ENCODE results near the gene CHPF2.

Gene CHPF2

DNA sequence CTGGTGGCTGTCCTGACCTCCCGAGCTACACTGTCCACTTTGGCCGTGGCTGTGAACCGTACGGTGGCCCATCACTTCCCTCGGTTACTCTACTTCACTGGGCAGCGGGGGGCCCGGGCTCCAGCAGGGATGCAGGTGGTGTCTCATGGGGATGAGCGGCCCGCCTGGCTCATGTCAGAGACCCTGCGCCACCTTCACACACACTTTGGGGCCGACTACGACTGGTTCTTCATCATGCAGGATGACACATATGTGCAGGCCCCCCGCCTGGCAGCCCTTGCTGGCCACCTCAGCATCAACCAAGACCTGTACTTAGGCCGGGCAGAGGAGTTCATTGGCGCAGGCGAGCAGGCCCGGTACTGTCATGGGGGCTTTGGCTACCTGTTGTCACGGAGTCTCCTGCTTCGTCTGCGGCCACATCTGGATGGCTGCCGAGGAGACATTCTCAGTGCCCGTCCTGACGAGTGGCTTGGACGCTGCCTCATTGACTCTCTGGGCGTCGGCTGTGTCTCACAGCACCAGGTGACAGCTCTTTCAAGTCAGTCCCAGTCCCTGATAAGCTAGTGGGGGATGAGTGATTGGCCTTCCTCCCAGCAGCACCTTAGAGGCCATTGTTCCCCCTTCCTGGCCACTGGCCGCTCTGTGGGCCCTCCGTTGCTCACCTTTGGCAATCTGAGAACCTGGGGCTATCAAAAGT, 3.0 kb downstream of the CHPF2 start:
- DNase-seq: no peak

DNA sequence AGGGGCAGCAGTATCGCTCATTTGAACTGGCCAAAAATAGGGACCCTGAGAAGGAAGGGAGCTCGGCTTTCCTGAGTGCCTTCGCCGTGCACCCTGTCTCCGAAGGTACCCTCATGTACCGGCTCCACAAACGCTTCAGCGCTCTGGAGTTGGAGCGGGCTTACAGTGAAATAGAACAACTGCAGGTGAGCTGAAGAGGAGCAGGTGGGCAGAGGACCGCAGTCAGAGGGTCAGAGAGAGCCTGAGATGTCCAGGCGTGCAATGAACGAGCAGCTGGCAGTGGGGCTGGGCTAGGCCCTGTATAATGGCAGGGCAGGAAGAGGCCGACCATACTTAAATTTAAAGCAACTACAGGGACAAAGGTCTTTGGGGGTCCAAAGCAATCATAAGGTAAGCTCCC, 4.1 kb downstream of the CHPF2 start:
- no peak for DNase-seq

DNA sequence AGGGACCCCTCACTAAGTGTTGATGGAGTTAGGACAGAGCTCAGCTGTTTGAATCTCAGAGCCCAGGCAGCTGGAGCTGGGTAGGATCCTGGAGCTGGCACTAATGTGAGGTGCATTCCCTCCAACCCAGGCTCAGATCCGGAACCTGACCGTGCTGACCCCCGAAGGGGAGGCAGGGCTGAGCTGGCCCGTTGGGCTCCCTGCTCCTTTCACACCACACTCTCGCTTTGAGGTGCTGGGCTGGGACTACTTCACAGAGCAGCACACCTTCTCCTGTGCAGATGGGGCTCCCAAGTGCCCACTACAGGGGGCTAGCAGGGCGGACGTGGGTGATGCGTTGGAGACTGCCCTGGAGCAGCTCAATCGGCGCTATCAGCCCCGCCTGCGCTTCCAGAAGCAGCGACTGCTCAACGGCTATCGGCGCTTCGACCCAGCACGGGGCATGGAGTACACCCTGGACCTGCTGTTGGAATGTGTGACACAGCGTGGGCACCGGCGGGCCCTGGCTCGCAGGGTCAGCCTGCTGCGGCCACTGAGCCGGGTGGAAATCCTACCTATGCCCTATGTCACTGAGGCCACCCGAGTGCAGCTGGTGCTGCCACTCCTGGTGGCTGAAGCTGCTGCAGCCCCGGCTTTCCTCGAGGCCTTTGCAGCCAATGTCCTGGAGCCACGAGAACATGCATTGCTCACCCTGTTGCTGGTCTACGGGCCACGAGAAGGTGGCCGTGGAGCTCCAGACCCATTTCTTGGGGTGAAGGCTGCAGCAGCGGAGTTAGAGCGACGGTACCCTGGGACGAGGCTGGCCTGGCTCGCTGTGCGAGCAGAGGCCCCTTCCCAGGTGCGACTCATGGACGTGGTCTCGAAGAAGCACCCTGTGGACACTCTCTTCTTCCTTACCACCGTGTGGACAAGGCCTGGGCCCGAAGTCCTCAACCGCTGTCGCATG, 5.2 kb downstream of the CHPF2 start:
- no peak for DNase-seq

DNA sequence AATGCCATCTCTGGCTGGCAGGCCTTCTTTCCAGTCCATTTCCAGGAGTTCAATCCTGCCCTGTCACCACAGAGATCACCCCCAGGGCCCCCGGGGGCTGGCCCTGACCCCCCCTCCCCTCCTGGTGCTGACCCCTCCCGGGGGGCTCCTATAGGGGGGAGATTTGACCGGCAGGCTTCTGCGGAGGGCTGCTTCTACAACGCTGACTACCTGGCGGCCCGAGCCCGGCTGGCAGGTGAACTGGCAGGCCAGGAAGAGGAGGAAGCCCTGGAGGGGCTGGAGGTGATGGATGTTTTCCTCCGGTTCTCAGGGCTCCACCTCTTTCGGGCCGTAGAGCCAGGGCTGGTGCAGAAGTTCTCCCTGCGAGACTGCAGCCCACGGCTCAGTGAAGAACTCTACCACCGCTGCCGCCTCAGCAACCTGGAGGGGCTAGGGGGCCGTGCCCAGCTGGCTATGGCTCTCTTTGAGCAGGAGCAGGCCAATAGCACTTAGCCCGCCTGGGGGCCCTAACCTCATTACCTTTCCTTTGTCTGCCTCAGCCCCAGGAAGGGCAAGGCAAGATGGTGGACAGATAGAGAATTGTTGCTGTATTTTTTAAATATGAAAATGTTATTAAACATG, 6.0 kb downstream of the CHPF2 start:
- no peak for DNase-seq

DNA sequence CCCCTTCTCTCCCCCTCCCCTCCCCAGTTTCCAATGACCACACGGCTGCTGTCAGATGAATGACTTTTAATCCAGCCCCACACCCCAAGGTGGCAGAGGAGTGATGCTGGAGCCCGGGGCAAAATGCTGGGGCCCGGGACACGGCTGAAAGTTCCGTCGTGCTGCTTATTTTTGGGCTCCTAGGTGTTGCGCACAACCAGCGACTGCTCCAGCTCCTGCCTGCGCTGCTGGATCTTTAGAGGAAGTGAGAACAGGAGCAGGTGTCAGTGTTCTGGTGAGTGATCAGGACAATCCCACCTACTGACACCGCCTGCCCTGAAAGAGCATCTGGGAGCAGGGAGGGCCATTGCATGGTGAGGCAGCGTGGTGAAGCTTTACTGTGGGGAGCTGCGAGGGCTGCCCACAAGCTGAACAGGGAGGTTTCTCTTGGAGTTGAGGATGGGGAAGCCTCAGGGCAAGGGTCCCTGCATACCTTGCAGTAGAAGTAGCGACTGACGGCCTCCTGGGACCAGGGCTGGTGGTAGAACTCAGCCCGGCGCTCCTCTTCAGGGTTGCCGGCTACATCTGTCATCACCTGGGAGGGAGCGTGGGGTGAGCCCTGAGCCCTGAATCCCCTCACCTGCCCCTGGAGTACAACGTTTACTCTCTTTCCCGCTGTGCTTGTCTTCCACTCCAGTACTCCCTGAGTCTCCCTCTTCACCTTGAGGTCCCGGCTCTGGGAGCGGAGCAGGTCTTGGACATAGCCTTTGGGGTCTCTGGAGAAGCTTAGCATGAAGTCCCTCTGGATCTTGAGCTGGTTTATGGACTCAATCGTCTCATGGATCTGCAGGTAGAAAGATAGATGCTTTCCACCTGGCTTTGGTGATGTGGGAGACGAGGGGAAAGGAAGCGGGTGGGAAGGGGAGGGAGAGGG, 6.9 kb downstream of the CHPF2 start:
- no peak for DNase-seq

DNA sequence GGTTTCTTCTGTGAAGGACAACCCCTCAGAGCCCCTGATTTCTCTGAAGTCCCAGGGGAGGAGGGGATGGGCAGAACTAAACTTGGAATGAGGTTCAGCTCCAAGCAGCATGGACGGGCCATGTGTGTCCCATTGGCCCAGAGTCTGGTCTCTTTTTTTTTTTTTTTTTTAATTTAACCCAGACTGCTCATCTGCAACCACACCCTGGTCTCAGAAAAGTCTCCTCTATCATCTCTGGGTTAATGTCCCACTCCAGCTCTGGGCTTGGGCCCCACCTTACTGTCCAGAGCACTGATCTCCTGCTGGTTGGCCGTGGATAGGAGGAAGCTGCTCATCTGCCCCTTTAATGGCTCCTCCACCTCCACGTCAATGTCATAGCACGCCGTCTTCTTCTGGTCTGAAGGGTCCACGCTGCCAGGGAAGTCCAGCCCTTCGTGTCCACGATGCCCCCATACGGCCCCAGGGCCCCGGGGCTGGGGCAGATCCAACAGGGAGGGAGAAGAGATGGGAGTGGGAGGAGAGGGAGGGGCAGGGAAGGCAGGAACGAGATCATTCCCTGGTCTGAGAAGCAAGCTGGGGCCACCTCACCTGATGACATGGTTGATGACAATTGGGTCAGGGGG, 7.7 kb downstream of the CHPF2 start:
- DNase-seq: no peak

DNA sequence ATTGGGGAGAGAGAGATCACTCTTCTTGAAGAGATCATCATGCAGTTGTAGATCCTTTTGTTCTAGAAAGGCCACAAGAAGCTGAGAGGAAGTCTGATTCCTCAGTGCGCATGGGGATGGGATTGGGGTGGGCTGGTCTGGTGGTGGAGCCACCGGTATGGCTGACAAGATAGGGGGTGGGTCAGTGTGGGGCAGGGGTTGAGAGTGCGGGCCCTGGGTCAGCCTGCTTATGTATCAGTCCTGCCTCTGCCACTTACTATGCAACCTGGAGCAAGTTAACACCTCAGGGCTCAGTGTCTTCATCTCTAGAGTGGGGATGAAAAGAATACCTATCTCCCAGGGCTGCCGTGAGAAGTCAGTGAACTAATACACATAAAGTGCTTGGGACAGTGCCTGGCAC, 8.3 kb downstream of the CHPF2 start:
- no peak for DNase-seq

DNA sequence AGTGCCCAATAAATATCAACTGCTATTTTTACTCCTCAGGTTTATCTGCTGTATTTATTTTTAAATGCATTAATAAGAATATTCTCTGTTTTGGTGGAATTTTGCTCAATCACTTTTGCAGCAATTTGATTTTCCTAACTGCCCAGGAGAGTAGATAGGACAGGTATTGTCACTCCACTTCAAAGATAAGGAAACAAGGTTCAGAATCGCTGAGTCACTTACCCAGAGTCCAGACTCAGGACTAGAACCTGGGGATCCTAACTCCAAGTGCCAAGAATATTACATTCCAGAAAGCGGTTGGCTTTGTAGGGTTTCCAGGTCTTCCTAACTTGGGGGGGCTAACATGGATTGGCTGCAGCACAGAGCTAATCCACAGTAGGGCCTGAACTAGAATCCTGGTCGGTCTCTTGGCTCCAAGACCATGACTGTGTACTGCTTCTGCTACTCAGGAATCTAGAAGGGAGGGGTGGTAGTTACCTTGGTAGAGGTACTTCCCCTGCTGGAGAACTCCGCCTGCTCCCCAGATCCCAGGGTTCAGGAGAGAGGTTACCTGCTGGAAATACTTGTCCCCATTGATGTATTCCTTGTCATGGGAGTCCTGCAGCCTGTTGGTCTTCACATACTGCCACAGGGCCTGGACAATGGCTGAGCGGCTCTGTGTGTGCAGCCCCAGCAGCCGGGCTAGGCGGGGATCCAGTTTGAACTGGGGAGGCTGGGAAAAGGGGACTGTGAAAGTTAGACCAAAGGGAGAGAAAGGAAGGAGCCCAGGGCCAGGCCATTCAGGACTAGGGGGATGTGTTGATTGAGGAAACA, 8.9 kb downstream of the CHPF2 start:
- DNase-seq: no peak

DNA sequence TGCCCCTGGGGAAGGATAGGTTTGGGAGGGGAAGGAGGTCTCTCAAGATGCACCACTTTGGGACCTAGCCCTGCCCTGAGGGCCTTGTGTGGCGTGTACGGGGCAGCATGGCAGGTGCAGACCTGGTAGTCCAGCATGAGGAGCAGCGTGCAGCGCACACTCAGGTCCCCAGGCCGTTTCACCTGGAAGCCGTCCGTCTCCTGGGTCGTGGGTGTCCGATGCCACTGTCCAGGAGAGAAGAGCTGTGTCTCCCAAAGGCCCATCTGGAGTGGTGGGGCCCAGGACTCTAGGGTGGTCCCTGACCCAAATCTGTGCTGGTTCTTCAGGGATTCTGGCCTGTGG, 9.4 kb downstream of the CHPF2 start:
- DNase-seq: no peak

DNA sequence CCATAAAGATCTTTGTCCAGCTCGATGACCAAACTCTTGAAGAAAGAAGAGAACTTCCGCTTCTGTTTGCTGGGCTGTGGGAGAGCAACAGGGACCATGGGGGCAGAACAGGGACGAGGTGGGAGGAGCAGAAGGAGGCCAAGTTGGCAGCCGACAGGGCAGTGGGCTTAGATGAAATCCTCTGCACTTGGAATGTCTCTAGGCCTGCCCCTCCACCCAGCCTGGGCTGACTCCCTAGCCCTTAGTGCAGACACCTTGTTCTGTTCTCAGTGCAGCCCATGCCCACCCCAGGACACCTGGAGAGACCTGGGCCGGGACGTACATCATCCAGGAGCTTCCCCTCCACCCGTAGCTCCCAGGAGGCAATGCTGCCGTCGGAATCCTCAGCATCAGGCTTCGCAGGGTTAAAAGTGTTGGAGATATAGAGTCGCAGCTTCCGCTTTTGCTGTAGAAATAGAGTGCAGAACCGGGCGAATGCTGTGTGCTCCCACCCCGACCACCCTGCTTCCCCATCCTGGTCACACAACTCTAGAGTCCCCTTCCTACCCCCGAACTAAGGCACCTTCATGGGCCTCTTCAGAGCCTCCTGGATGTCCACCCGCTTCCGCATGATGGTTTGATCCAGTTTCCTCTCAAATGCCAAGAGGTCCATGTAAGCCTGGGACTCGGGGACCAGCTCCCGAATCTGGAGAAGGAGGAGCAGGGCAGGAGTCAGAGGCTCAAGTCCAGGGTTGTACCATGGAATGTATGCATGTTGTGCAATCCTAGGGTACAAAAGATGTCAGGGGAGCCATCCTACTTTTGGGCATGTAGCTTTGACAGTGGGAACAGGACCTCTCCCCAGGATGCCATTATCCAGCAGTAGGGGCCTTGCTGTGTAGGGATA, 10.1 kb downstream of the CHPF2 start:
- DNase-seq: no peak

DNA sequence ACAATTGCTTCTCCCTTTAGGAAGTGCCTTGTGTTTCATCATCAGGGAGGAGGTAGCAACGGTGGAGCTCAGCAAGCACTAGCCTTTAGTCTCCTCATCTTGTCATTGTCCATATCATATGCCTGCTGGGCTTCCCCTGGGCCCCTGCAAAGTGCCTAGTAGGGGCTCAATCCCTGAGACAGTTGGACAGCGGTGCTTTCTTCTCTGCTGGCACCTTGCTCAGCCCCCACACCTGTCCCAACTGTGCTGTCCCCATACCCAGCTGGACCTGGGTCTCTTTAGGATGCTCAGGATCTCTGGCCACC, 10.7 kb downstream of the CHPF2 start:
- no peak for DNase-seq

DNA sequence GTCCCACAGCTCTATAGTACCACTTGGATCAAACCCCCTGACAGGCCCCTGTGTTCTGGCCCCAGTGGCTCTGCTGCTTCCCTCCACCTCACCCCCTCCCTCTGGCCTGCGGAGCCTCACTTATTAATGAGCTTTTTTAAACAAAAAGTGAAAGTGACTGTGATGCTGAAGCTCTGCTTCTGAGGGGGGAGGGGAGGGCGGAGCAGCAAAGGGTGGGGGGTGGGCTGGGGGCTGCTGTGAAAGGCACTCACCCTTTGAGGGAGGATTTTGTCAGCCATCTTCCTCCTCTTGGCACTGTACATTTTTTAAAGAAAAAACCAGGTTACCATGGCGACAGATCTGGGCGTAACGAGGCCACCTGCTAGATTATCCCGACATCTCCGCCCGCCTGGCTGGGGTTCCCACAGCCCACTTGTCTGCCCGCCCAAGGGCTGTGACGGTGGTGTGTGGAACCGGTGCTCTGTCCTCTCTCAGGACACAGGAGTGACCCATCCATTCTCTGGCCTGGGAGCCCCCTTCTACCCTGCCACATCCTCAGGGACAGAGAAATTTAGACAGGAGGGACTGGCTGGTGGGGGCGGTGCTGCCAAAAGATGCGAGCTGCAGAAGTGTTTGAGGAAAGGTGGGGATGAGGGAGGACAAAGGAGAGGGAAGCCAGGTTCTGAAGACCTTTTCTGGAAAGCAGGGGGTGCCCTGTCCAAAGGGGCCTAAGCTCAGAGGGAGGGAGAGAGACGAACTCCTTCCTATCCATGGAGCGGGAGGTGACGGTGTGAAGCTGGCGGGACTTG, 11.3 kb downstream of the CHPF2 start:
- no peak for DNase-seq

DNA sequence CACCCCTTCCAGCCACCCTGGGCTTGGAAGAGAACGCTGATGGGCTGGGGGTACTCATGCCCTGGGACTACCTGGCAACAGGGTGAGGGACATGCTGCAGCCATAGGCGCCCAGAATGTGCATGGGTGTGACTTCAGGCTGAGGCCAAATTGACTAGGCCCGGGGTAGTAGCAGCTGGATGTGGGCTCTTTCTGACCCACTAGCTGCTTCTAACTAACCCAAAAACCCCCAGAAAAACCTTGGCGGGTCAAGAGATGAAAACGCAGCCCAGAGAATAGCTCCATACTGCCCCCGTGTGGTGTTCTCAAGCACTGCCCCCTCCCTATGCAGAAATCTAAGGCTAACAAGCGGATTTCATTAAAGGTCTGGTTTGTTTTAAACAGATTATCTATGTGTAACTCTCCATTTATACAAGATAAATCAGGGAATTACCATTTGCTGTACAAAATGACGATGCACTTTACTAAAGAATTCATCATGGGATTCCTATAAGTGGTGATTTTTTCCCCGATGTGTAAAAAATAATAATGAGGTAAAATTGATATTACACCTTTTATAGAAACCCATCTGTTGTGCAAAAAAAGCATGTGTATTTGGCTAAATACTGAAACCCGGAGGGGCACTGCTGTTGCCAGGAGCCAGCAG, 12.0 kb downstream of the CHPF2 start:
- peak; percentile 19 to 23 for DNase-seq

DNA sequence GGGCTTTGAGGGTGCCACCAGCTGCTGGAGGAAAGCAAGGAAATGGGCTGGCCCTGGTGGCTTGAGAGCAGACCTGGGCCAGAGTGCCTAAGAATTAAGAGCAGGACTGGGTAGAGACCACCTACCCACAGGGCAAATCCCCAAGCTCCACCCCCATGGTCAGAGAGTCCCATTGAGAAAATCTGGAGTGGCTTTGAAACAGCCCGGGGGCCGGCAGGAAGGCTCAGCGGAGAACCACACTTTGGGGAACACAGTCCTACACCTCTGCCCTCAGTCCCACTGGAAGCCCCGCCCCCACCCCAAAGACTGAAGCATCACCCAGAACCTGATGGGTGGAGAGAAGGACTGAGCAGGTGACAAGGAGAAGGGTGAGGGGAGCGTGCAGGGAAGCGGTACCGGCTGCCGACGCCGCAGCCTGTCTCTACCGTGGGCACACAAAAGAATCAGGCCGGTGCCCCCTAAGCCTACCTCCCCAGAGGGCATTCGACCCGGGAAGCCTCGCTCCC, 12.6 kb downstream of the CHPF2 start:
- DNase-seq: no peak

DNA sequence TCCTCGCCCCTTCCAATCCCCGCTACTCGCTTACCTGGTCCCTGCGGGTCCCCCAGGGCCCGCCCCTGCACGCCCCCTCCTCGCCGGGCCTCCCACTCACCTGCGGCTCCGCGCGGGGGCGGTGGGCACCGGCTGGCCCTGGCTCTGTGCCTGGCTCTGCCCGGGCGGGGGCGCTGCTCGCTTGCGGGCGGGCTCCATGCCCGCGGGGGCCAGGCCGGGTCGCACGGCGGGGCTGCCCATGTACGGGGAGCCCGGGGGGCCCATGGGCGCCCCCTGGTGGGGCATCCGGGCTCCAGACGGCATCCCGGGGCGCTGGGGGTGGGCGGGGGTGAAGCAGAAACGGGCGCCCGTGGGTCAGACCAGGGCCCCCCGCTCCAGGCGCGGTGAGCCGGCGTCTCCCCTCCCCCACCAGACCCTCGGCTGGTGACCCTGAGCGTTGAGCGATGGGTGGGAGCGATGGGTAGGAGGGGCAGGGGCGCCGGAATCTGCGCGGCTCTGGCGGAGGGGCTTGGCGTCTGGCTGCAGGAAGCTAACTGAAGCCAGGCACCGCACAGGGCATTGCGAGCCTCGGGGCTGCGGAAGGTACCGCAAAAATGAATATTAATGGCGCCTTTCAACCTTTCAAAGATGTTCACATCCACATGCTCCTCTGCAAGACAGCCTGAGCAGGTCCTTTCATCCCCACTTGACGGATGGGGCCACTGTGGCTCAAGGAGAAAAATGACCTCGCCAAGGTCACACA, 13.2 kb downstream of the CHPF2 start:
- DNase-seq: no peak

DNA sequence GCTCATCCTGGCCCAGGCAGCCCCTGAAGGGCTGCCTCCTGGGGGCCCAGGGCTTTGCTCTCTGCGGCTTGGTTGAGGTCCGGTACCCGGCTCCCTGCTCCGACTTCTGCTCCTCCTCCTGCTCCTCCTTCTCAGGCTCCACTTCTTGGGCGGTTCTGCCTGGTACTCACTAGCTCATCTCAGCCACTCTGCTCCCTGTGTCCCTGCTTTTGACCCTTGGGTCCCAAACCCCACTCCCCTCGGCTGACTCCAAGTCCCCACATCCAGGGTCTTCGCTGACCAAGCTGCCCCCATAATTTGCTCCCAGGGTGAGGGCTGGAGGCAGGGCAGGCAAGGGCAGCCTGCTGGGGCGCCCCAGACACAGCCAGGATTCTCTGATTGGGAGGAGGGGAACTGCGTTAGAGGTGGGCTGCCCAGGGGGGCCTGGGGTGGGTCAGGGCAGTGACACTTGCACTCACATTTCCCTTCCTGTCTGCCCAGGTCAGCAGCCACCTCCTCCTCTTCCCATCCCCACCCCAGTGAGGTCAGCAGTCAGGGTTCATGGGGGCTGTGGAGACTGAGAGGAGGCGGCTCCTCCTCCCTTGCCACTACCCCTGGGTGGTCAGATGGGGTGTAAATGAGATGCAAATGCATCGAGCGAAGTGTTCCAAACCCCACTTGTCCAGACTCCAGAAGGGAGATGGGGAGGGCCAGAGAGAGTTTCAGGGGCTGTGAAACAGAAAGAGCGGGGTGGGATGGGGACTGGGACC, 14.0 kb downstream of the CHPF2 start:
- DNase-seq: no peak

DNA sequence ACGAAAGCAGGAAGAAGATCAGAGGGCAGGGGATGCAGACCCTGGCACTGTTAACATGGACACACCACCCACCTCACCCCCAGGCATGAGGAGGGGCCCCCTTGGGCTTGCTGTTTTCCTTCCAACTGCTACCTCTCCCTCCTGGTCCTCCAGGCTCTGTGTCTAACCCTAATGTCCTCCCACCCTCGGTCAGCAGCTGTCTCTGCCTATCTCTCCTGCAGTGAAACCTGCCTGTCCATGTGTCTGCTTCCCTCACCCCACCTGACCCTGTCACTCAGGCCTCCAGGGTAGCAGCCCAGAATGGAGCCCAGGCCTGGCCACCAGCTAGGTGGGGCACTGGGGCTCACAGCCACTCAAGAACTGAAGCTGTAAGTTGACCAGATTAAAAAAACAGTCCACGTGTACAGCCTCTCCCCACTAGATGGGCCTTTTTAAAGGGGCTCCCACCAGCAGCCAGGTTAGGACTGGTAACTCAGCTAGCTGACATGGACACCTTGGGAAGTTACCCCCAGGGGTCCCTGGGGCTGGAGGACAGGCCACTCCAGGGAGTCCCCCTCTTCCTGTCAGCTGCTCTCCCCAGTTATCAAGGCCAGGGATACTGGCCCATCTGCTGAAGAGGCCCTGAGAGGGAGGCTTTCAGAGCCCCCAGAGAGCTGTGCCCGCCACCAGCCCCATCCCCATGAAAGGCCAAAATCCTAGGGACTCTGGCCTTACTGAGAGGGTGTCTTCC, 14.7 kb downstream of the CHPF2 start:
- no peak for DNase-seq
